RWPE2 (cell line): Measurements from ENCODE around the gene PITPNC1.

Source experiments
- ATAC-seq: fragments of 200-7000 bp; cut with Tn5 transposase; 3 replicates; pipeline ENCODE4 v1.9.1; 2021; ENCODE audit warnings: low read depth
- DNase-seq: peaks from one replicate; pipeline ENCODE4 v3.0.0-alpha.2; 2020; ENCODE audit warnings: low spot score
- H3K27ac ChIP-seq: fragments of 450-650 bp; 2 replicates; pipeline ENCODE4 v1.5.1; 2017; ENCODE audit warnings: mild to moderate bottlenecking; ENCODE audit not compliant: poor library complexity, severe bottlenecking
- H3K27me3 ChIP-seq: fragments of 250-450 bp; sonication (Bioruptor Pico); 2 replicates; pipeline ENCODE4 v1.5.1; 2021; ENCODE audit warnings: mild to moderate bottlenecking, moderate library complexity; ENCODE audit not compliant: insufficient read depth, poor library complexity, severe bottlenecking
- H3K36me3 ChIP-seq: fragments of 250-450 bp; sonication (Bioruptor Pico); 2 replicates; pipeline ENCODE4 v1.5.1; 2020; ENCODE audit warnings: low read depth, mild to moderate bottlenecking, moderate library complexity
- H3K4me1 ChIP-seq: fragments of 250-450 bp; sonication (Bioruptor Pico); 2 replicates; pipeline ENCODE4 v1.5.1; 2021; ENCODE audit warnings: mild to moderate bottlenecking, moderate library complexity; ENCODE audit not compliant: insufficient read depth, poor library complexity, severe bottlenecking
- H3K4me3 ChIP-seq: fragments of 250-450 bp; sonication (Bioruptor Pico); 2 replicates; pipeline ENCODE4 v1.5.1; 2021; ENCODE audit warnings: mild to moderate bottlenecking, moderate library complexity; ENCODE audit not compliant: severe bottlenecking
- H3K9me3 ChIP-seq: fragments of 250-450 bp; sonication (Bioruptor Pico); 2 replicates; pipeline ENCODE4 v1.5.1; 2021; ENCODE audit warnings: mild to moderate bottlenecking, moderate library complexity; ENCODE audit not compliant: severe bottlenecking
- CTCF ChIP-seq: fragments of 450-650 bp; IDR thresholded peaks from one replicate; pipeline ENCODE4 v1.5.1; 2017; ENCODE audit warnings: mild to moderate bottlenecking, moderate library complexity; ENCODE audit not compliant: poor library complexity, severe bottlenecking

The PITPNC1 gene

GRCh38 chr17:67606471-67606870, 229.4 kb downstream of the PITPNC1 start:
- no peak overlapping the region for H3K4me3 ChIP-seq
- ATAC-seq (no peak), DNase-seq (no peak)
- H3K27me3 ChIP-seq: no peaks in the 10 kb centered on the region
- no peak for TF ChIP-seq CTCF
- H3K4me1 ChIP-seq: peaks cover 2% of the 10 kb centered on the region
- H3K9me3 ChIP-seq: no peaks in the 10 kb centered on the region
- no peak overlapping the region for H3K27ac ChIP-seq
- no peaks in the 10 kb centered on the region; the same call in 1 of the 2 replicates for H3K36me3 ChIP-seq

GRCh38 chr17:67606896-67607604, 230.0 kb downstream of the PITPNC1 start:
- no peak for ATAC-seq
- peaks cover 2% of the 10 kb centered on the region for H3K4me1 ChIP-seq
- H3K4me3 ChIP-seq: no peak overlapping the region
- no peaks in the 10 kb centered on the region; the same call in 1 of the 2 replicates for H3K36me3 ChIP-seq
- H3K9me3 ChIP-seq: no peaks in the 10 kb centered on the region
- no peaks in the 10 kb centered on the region for H3K27me3 ChIP-seq
- DNase-seq: peak; percentile 20
- H3K27ac ChIP-seq: no peak overlapping the region
- TF ChIP-seq CTCF: no peak

- no peaks in the 10 kb centered on the region for H3K9me3 ChIP-seq
Measured at GRCh38 chr17:67610061-67610460, 233.0 kb downstream of the PITPNC1 start.

GRCh38 chr17:67613961-67614360, 236.9 kb downstream of the PITPNC1 start:
- Histone ChIP-seq H3K27ac (no peak overlapping the region), H3K27me3 (no peaks in the 10 kb centered on the region), H3K36me3 (no peaks in the 10 kb centered on the region; the same call in none of the 2 replicates), H3K4me1 (peaks cover under 1% of the 10 kb centered on the region), H3K4me3 (no peak overlapping the region), H3K9me3 (no peaks in the 10 kb centered on the region)
- ATAC-seq (no peak), DNase-seq (no peak)
- TF ChIP-seq CTCF: no peak

More at GRCh38 chr17:67610061-67610460, 233.0 kb downstream of the PITPNC1 start:
- Histone ChIP-seq H3K4me1 (peaks cover 2% of the 10 kb centered on the region), H3K27me3 (no peaks in the 10 kb centered on the region), H3K27ac (no peak overlapping the region), H3K4me3 (no peak overlapping the region), H3K36me3 (no peaks in the 10 kb centered on the region; the same call in 1 of the 2 replicates)
- ATAC-seq: no peak
- DNase-seq: no peak
- no peak for TF ChIP-seq CTCF

- H3K4me3 ChIP-seq: no peak overlapping the region
- DNase-seq (peak; percentile 38), ATAC-seq (no peak)
- no peaks in the 10 kb centered on the region; the same call in 1 of the 2 replicates for H3K36me3 ChIP-seq
- no peaks in the 10 kb centered on the region for H3K4me1 ChIP-seq
- TF ChIP-seq CTCF: no peak
- H3K27me3 ChIP-seq: no peaks in the 10 kb centered on the region
- no peaks in the 10 kb centered on the region for H3K9me3 ChIP-seq
- no peak overlapping the region for H3K27ac ChIP-seq
Measured at GRCh38 chr17:67615011-67615561, 238.0 kb downstream of the PITPNC1 start.
